ENCODE results near the gene KCNJ4. TPM values are rescaled to one million over a fixed set of nuclear protein-coding genes. Genes with fewer than 3 reads are reported as not detected.

KCNJ4 gene
- total and polyA plus RNA-seq, 10 of the 15 experiments (the other 5 are each of a cell fraction or from before 2014, with no cell fraction given), result not detected

GRCh38 chr22:38469306-38469781 lies 14.3 kb upstream of the KCNJ4 start:
- Histone ChIP-seq H3K9me3 (replicated peaks; ENCODE audit: control insufficient read depth, insufficient read depth, low read length) (no peaks in the 10 kb centered on the region), H3K4me1 (ENCODE audit: control insufficient read depth, insufficient read depth, low read length) (no peaks in the 10 kb centered on the region), H2AFZ (ENCODE audit: control insufficient read depth, low read depth, low read length) (no peak overlapping the region), H3K27me3 (replicated peaks in 1 of 2; ENCODE audit: control insufficient read depth in 2 of 2, insufficient read depth in 2 of 2, low read length in 1 of 2) (peaks cover 0 to 5% of the 10 kb centered on the region in 2 experiments; a peak in 3 of 4 replicates), H3K9ac (ENCODE audit: control insufficient read depth, insufficient read depth, low read length) (no peak overlapping the region), H3K4me3 (no peak overlapping the region), H4K20me1 (ENCODE audit: control insufficient read depth, insufficient read depth) (no peaks in the 10 kb centered on the region), H3K27ac (ENCODE audit: control insufficient read depth, insufficient read depth) (no peak overlapping the region), H3K79me2 (ENCODE audit: control insufficient read depth, insufficient read depth, low read length) (no peaks in the 10 kb centered on the region), H3K4me2 (ENCODE audit: control insufficient read depth, insufficient read depth) (no peak overlapping the region), H3K36me3 (ENCODE audit: control insufficient read depth in 2 of 2, insufficient read depth in 2 of 2, low read length in 1 of 2) (no peaks in the 10 kb centered on the region)
- no peak for ATAC-seq
- TF ChIP-seq FOXK2 (IDR thresholded peaks at IDR 0.05) (no peak), NR2C1 (IDR thresholded peaks at IDR 0.05) (no peak), CTCF (IDR thresholded peaks at IDR 0.05 in 2 of 3, conservative IDR thresholded peaks at IDR 0.05 in 1 of 3; ENCODE audit: control insufficient read depth in 2 of 3, extremely low read depth in 1 of 3, insufficient read depth in 1 of 3, low read depth in 3 of 3, low read length in 3 of 3) (no peak), GATAD2B (conservative IDR thresholded peaks at IDR 0.05; ENCODE audit: low read depth) (no peak), BCL11A (IDR thresholded peaks at IDR 0.05; ENCODE audit: low read depth, low read length) (no peak), ASH2L (IDR thresholded peaks at IDR 0.05; ENCODE audit: borderline replicate concordance, low read depth) (no peak), SMAD5 (IDR thresholded peaks at IDR 0.05; ENCODE audit: low read depth) (no peak)
- no TSS peak for BruUV-seq (replicated peaks)
- ChIA-PET SMC1A (ENCODE audit: uncharacterized antibody, unreplicated experiment) (no interaction called here), RAD21 (ENCODE audit: unreplicated experiment) (no interaction called here), CTCF (no interaction called here), POLR2A (no interaction called here)
- no peak for FAIRE-seq
- in situ Hi-C loops (cut with MboI), result no loop called here
- 71% methylated on average over 6 of the region's 6 CpGs for WGBS (ENCODE audit: insufficient coverage, insufficient replicate concordance, low lambda C conversion rate, missing lambda C conversion rate)
- DNase-seq (ENCODE audit: low read depth, low spot score), result no peak
- intact Hi-C loops (cut with micrococcal nuclease; ENCODE audit: unreplicated experiment), result no loop called here
